ENCODE data around the gene TUBB3.

DNA sequence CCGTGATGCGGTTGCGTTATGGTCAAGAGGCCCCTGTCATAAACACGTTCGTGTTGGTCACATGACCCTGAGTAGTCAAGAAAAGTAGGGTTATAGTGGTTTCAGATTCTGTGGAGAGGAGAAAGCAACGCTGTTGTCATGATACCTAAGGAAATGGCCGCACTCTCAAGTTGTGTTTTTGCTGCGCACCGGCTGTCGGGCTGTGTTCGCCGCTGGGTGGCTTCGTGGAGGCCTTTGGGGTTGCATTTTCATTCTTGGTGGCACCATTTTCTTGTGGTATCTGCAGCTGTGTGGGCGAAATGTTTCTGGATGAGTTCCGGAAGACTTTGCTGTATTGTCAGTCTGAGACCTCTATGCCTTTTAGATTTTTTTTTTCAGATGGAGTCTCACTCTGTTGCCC, 60.4 kb downstream of the TUBB3 start:
- no peak for TF ChIP-seq POLR2AphosphoS5 (IDR thresholded peaks at IDR 0.05; ENCODE audit: low read depth, low read length)
- no peak for TF ChIP-seq POLR2A (IDR thresholded peaks at IDR 0.05; ENCODE audit: low read depth, low read length)

Data from GM12892 (cell line).